Renal cortex interstitium (tissue), 11 donors: ENCODE measurements around the gene ABCA1. TPM values are rescaled to one million over a fixed set of nuclear protein-coding genes. Genes with fewer than 3 reads are reported as not detected.
"Not testable (repeated sequence)": the region's sequence is repeated elsewhere in the genome, so short reads cannot be mapped to it uniquely, and the experiment has no call there.

ENCODE experiments used
- DNase-seq, 11 donors: peaks; one replicate each; pipeline ENCODE4 v3.0.0-alpha.2; 2013; ENCODE audit warnings: low read depth in 9 of 11, low spot score in 4 of 11; ENCODE audit errors: extremely low read depth in 1 of 11
- polyA plus RNA-seq, 3 donors: library from polyadenylated mRNA; unstranded; fragments of 120-200 nt; gene quantifications; one replicate each; pipeline ENCODE4 v1.2.1, GENCODE V29; 2013; ENCODE audit not compliant: insufficient read length in 3 of 3

The ABCA1 gene
- polyA plus RNA-seq, 3 donors, result 9.6 to 10.3 (median 9.6) TPM

GRCh38 chr9:104915049-104915448 is 12.9 kb downstream of the ABCA1 start:
- DNase-seq, result no peak

DNA sequence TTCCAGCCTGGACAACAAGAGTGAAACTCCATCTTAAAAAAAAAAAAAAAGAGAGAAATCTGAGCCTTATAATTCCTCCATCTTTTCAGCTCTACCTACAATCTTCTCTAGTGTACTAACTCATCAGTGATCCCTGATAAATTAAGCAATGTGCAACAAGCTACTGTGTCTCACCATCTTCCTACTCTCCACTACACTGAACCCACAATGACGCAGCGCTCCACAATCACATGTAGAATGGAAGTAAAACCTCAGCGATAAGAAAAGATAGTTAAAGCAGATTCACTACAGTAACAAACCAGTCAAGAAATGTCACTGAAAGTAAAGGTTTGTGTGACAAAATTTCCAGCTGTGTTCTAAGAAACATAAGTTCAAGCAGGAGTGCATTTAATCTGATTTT is 13.5 kb downstream of the ABCA1 start:
- DNase-seq, result no peak

DNA sequence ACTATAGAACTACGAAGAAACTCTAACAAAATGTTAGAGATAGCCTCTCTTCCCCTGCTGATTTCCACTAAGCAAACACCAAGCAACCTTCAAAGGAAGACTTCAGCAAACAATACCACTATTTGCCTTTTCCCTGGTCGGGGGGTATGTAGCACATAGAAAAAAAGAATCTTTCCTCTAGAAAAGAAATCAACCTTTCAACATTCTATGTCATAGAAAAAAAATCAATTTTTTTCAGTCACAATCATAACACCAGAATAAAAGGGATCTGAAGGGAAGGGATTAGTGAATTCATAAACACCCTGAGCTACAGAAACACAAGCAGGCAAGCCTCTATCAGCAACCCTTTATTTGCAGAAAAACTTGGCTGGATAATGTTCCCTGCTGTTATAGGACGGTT is 15.3 kb downstream of the ABCA1 start:
- no peak for DNase-seq

DNA sequence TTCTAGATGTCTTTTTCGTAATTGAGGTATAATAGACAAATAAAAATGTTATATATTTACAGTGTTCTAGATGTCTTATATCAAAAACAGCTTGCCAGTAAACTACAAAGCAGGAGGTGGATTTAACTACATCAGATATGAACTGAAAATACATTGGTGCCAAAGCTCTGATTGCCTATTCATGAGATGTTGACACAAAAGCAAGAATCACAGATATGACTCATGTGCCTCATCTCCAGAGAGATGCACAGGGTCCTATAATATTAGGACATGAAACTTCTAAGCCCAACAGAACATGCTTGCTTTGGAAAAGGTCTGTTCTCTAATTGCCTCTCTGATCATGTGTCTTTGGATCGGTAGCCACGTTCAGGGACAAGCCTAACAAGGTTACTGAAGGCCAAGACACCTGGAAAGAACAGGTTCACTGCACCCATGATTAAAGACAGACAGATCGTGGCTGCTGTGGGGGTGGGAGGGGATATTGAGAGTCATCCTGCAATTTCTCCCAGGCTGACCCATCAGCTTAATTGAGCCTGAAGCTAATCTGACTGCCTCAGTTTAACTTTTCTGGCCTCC is 16.8 kb downstream of the ABCA1 start:
- no peak for DNase-seq

- no peak for DNase-seq
Measured at GRCh38 chr9:104907278-104907951, 20.5 kb downstream of the ABCA1 start.

GRCh38 chr9:104906441-104907277 is 21.3 kb downstream of the ABCA1 start:
- no peak for DNase-seq

DNA sequence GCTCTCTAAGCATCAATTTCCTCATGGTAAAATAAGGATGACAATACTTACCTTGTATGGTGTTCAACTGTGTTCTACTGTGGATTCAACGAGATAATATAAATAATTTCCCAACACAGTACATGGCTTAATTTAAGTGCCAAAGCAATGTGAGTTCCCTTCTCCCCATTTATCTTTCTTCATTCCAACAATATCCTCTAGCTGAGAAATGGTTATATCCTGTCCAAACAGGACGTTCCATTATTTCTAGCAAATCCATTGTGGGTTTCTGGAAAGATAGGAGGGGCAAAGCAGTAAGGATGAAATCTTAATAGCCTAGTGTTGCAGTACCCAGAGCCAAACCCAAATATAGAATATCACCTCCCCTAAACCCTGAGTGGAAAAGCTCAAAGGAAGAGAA is 22.0 kb downstream of the ABCA1 start:
- no peak for DNase-seq

DNA sequence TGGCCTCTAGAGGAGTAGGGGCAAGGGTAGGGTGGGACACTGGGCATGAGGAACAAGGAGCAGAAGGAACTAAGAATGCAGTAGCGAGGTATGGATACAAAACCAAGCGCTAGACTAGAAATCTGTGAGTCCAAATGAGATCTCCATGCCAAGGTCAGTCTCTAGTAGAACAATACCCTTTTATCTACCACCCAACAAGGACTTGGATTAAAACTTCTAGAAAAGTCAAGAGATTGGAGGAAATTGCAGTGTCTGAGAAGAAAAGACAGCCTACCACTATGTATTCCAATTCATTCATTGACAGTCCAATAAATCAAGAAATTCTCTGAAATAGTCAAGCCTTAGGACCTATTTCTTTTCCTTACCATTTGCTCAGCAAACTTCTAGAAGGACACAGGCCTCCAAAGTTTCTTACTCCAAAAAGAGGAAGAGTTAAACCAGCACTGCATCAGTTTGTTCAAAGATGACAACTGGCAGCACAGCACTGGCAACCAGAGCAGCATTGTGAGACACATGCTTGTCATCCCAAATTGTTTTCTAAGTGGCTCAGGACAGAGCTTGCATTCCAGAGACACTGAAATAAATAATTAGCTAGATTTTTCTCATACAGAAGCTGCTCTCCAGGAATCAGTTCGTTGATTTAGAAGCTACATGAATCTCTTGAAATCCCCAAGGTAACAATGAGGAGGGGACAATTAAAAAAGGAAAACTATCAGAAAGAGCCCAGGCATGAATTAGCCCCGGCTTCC is 22.6 kb downstream of the ABCA1 start:
- no peak for DNase-seq

DNA sequence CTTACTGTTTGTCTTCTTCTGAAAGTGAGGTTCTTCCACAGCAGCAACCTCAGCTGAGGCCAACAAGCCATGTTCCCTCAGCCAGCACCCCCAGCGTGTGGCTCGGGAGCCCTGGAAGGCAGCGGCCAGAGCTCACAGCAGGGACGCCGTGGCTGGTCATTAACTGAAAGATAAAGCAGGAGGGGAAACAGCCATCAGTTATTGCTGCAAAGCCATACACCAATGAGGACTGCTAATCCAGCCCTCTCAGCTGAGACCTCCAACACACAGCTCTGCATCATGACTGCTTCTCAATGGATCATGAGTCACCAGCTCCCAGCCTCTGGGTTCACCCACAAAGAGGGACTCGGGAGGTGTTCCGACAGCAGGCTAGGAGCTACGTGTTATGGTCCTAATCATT is 24.3 kb downstream of the ABCA1 start:
- DNase-seq, result no peak

- DNase-seq, result no peak
Measured at GRCh38 chr9:104900871-104901270, 27.1 kb downstream of the ABCA1 start.

- no peak for DNase-seq
Measured at GRCh38 chr9:104900324-104900723, 27.6 kb downstream of the ABCA1 start.

DNA sequence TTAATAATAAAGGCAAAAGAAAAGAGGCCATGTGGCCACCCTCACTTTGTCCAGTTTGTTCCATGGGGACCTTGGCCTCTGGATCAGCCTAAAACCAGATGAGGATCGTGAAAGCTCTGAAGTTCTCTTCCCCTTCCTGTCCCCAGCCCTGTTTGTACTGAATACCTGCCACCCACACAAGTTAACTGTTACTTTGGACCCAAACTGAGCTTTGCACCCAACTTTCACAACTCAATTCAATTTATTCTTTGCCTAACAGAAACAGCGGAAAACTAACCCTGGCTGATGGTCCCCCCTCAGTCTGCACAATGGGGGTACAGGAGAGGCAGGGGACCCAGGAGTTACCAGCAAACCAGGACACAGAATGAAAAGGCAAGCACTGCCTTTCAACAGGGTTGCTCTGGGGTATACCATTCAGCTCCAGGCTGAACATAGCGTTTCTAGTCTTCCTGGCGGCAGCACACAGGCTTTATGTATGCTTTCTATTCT is 28.2 kb downstream of the ABCA1 start:
- no peak for DNase-seq

- DNase-seq, result not testable (repeated sequence)
Measured at GRCh38 chr9:104898376-104898775, 29.6 kb downstream of the ABCA1 start.

DNA sequence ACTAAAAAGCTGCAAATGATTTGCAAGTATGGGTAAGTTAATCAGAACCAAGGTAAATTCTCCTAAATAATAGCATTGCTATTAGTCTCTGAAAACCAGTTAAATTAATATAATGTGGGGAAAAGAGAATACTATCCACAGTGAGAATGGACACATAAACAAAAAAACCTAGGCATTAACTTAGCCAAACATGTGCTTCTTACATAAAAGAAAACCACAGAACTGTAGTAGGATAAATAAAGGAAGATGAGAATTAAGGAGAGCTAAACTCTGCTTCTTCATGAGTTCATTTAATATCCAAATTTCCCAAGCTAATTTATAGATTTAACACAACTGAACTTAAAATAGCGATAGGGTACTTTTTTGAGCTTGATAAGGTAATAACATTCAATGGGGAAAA is 31.8 kb downstream of the ABCA1 start:
- no peak for DNase-seq

DNA sequence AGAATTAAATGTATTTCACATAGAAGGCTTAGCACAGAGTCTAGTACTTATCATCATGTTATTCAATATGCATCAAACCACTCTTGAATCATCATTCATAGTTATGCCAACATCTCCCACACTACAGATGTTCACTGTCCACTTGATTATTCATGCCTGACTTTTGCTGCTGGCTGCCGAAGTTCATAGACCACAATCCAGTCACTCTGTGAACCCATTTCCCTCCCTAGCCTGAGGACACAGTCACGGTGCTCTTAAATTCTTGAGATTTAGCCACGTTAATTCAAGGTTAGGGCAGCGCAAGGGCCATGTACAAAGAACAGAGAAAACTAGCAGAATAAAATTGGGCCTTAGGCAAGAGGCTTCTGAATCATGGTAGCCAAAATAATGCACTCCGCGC is 32.4 kb downstream of the ABCA1 start:
- DNase-seq, result no peak

- no peak for DNase-seq
Measured at GRCh38 chr9:104892701-104893100, 35.3 kb downstream of the ABCA1 start.

- DNase-seq, result no peak
Measured at GRCh38 chr9:104890433-104890770, 37.6 kb downstream of the ABCA1 start.

GRCh38 chr9:104885818-104886709 is 41.9 kb downstream of the ABCA1 start:
- no peak for DNase-seq

DNA sequence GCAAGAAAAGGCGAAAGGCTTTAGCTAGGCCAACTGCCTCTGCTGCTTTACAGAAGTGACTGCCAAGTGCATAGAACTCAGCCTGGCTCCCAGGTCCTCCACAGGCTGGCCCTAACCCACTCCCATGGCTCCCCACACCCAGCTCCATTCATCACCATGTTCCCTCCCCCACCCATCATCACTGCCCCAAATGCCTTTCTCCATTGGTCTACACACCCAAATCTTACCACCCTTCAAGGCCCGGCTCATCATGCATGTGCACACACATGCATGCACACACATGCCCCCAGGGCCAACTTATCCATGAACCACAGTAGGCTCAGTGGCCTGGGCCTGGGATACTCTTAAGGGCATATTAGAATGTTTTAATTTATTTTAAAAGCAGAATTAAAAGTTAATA is 44.8 kb downstream of the ABCA1 start:
- no peak for DNase-seq
